Activated CD8-positive, alpha-beta memory T cell treated with anti-CD3 and anti-CD28 coated beads, Interleukin-2, amount 50 U/mL, for 4 hours (primary cell): Measurements from ENCODE around the gene OTOR.

Experiments
- DNase-seq: peaks from one replicate; pipeline ENCODE4 v3.0.0-alpha.2; 2020

The OTOR gene

DNA sequence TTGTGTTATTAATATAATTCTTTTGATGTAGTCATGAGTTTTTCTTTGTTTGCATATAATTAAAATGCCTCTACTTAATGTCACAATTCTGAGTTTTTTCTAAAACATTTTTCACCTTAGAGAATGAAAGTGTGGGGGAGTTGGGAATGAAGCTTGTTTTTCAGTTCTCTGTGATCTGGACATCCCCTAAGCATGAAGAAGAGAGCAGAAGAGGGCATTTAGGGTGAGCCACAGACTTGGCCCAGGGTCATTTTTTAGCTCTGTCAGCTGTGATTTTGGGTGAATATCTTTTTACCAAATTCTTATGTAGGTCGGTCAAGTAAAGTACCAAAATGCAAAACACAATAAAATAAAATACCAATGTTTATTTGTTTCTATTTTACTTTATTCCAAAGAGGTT is 3.9 kb downstream of the OTOR start:
- DNase-seq = no peak

DNA sequence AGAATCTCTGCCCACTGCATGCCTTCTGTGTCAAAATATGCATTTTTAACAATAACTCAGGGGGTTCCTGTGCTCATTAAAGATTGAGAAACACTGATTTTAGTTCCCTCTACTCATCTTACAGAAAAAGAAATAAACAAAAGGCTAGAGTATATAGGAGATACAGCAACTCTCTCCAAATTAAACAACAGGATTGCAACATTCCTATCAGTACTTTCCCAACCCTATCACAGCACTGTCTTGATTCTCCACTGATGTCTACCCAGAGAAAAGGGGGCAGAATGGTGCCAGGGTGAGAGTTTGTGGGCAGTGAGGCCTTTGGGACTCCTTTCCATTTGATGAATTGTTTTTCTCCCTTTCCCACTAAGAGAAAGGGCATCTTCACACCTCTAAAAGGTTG is 4.7 kb downstream of the OTOR start:
- DNase-seq = no peak

DNA sequence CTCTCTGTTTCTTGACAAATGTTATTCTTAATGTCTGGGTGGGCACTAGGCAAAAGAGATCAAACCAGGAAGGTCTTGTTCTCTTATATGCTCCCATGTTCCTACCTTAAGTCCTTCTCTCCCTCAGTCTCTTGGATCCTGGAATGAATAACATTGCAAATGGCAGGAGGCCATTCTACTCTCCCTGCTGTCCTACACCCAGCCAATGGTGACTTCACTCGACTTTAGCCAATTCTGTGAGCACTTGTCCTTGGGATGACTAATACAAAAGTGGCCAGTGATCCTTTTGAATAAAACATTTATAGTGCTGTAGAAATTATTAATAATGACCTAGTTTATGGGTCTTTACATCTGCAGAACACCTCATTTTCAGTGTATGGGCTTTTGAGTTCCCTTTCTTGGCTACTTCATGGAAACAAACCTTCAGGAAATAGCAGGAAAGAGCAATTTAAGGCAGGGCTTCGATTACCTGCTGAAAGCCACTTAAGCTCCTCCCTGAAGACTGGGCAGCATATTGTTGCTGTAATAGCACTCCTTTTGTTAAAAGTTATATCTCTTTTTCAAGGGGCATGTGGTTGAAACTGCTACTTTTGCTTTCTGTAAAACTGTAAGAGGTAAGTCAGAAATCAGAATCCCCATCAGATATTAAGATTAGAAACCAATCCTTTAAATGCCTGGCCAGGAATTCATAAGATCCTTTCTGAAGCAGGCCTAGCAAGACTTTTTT is 10.5 kb downstream of the OTOR start:
- no peak for DNase-seq

DNA sequence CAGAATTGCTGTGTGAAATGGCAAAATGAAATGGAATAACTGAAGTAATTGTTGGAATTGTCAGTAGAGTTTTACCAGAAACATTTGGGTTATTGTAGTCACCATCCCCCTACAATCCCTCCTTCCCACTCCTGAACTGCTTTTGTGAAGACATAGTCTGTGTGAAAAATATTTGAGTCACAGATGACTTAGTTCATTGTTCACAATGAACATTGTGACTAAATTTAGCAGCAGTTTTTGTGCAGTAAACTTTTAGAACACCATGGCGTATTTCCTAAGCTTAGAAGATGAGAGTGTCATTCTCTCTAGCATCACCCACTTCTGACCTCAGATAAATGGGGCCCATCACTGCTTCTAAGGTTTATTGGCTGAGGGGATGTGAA is 11.0 kb downstream of the OTOR start:
- no peak for DNase-seq

DNA sequence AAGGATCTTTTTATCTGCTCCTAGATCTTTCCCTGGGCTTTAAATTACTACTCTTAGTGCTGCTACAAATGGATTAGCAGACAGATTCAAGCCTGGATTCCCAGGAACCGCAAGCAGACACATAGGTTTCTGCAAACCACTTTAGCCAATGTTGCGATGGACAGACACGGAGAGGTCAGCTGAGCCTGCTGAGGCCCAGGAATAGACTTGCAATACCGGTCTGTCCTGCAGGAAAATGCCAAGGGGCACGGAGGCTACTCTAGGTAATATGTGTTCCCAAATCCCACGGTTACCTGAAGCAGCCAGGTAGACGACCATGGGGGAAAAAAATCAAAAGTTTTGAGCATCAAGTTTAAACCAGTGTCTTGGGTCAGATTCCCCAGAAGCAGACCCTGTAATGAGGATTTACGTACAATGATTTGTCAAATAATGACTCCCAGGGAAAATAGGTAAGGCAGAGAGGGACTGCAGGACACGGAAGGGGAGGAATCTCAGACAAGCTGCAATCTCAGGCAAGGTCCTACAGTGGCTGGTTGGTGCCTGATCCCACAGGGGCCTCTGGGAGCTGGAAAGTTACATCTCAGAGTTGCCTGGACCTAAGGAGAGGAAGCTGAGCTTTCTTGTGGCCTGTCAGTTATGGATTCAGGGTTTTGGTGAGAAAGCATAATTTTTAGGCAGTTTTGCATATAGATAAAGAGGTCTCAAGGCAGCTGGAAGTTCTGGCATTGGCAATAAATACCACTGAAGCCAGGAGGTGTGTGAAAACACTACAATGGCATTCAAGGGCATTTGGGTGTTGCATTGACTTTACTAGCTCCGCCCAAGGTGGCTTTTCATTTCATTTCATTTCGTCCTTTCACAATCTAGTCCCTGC is 12.5 kb downstream of the OTOR start:
- DNase-seq = no peak

DNA sequence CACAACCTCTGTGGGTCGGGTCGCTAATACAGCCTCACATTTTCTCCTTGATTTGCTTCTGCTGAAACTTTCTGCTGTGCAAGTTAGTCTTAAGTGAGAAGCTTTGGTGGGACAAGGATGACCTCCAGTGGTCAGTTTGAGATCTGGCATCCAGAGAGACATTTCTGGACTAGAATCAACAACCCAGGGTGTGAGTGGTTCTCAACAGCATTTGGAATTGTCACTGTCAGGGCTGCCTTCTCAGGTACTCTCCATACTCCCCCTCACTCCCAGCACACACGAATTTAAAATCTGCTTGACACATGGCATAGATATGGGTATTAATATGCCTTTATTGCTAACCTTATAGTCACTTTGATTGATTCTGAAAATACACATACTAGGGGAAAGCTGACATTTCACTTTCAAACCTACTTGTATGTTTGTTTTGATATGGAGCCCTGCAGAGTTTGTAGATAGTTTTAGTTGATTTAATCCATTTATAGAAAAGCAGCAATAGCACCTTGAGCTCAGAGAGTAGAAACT is 13.2 kb downstream of the OTOR start:
- DNase-seq = peak; percentile 32

DNA sequence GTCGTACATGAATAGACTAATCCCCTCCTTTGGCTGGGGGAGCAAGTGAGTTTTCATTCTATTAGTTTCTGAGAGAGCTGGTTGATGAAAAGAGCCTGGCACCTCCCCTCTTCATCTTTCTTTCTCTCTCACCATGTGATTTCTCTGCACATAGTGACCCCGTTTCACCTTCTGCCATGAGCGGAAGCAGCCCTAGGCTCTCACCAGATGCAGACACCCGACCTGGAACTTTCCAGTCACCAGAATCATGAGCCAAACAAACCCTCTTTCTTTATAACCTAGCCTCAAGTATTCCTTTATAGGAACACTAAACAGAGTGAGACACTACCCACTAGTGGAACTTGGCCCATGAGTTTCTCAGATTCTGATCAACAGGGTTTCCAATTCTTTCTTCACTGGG is 16.4 kb downstream of the OTOR start:
- DNase-seq = no peak

DNA sequence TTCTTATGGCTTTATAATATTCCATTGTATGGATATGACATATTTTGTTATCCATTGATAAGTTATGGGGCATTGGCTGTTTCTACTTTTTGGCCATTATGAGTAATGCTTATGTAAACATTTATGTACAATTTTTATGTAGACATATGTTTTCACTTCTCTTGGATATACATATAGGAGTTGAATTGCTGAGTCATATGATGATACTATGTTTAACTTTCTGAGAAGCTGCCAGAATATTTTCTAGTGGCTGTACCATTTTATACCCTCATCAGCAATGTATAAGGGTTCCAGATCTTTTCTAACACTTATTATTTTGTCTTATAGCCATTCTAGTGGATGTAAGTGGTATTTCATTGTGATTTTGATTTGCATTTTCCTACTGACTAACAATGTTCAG is 23.1 kb downstream of the OTOR start:
- no peak for DNase-seq

DNA sequence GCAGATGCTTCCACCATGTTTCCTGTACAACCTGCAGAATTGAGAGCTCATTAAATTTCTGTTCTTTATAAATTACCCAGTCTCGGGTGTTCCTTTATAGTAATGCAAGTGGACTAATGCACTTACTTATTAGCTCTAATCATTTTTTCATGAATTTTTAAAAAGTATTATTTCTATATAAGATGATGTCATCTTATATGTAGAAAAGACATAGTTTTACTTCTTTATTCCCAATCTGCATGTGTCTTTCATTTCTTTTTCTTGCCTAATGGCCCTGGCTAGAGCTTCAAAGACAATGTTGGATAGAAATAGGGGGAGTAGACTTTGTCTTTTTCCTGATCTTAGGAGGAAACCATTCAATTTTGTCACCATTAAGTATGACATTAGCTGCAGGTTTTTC is 27.8 kb downstream of the OTOR start:
- no peak for DNase-seq

DNA sequence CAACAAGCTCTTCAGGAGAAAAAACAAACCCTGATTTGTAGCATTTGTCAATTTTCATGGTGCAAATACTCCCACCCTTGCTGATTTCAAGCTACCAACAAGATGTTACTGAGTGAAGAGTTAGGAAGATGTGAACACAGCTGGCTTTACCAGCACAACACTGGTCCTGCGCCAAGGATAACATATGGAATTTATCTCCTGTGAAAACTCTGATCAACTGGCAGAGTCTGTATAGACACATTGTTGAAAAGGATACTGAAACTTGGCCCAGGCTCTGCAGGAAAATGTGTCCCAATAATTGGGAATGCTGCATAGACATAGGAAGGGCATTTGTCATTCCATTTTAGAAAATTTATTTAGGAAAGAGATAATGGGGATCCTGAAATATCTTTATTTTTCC is 29.0 kb downstream of the OTOR start:
- no peak for DNase-seq

DNA sequence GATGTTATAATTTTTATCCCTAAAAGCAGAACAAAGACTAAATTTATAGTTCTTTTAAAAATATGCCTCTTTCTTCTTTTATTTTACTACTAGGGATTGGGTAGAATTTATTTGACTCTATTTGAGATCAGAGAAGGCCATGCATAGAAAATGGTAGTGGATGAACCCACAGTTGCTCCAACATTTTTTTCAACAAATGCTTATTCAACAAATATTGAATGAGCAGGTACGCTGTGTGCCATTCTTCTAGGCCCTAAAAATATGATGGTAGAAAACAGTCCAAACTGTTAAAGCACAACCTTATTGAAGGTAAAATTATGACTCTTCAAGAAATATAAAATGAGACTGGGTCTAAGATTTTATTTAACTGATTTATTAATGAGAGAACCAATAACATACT is 30.0 kb downstream of the OTOR start:
- no peak for DNase-seq

DNA sequence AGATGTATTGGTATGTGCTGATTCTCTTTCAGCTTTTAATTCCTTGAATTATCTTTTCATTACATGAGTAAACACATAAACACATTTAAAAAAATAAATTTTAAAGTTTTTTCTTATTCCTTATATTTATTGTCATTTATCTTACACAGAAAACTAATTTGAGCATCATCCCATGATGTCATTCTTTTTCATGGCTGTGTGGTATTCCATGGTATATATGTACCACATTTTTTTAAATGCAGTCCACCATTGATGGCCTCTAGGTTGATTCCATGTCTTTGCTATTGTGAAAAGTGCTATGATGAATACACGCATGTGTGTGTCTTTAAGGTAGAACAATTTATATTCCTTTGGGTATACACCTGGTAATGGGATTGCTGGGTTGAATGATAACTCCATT is 33.3 kb downstream of the OTOR start:
- no peak for DNase-seq

DNA sequence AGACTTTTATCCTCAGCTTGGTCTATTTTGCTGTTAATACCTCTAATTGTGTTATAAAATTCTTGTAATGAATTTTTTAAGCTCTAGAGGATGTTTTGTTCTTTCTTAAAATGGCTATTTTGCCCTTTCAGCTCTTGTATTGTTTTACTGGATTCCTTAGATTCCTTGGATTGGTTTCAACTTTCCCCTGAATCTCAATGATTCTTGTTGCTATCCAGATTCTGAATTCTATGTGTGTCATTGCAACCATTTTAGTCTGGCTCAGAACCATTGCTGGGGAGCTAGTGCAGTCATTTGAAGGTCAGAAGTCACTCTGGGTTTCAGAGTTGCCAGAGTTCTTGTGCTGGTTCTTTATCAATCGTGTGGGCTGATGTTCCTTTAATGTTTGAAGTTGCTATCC is 37.1 kb downstream of the OTOR start:
- no peak for DNase-seq
